Cortex of kidney (tissue), 1 donor: ENCODE results near the gene SVOPL.

Experiments
- DNase-seq: peaks from one replicate; lab custom pipeline; 2025; lab: John Stamatoyannopoulos, UW

SVOPL gene

DNA sequence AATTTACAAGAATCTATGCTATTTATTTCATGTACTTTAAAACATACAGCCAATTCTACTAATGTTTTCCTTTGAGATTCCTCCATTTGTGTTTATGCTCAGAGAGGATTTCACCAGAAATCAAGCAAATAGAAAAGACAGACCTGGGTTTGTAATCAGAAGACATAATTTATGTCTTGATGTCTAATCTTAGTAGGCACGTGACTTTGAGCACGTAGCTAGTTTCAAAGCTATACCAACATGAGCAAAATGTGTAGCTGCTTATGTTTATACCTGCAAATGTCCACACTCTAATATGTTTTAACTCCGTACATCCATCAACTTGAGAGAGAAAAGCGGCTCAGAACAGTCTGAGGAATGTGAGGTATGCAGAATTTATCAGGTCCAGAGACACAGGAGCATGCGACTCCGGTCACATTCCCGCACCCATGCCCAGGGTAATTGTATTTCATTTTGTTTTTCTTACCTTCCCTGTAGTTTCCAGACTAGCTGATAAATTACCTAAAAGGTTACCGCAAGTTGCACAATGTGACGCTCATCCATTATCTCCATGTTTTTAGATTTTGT lies 40.0 kb downstream of the SVOPL start:
- DNase-seq = no peak

DNA sequence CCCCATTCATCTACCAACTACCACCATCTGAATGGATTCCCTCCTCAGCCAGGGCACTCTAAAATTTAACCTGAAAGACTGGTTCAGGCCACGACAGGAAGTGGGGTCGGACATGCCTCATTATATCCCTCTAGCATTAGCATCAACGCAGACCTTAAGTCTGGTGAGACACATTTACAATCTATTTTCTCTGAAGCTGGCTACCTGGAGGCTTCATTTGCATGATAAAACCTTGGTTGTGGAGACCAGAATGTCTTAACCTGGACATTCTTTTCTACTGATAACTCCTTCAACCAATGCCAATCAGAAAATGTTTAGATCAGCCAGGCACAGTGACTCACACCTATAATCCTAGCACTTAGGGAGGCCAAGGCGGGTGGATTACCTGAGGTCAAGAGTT lies 42.3 kb downstream of the SVOPL start:
- no peak for DNase-seq

- no peak for DNase-seq
Observed at GRCh38 chr7:138657854-138658386, 43.2 kb downstream of the SVOPL start.

GRCh38 chr7:138656952-138657351 lies 44.2 kb downstream of the SVOPL start:
- no peak for DNase-seq

- DNase-seq = no peak
Observed at GRCh38 chr7:138654616-138655015, 46.5 kb downstream of the SVOPL start.

DNA sequence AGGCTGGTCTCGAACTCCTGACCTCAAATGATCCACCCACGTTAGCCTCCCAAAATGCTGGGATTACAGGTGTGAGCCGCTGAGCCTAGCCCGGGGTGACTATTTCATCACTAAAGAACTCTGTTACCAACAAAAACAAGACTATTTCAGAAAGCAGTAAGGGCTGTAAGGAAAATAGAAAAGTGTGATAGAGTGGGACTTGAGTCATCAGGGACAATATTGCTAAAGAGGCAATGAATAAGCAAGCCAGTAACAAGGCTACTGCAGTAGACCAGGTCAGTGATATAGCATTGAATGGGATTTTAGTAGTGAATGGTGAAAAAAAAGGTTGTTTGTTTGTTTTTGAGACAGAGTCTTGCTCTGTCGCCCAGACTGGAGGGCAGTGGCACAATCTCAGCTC lies 51.7 kb downstream of the SVOPL start:
- no peak for DNase-seq

- no peak for DNase-seq
Observed at GRCh38 chr7:138645284-138645683, 55.9 kb downstream of the SVOPL start.

- DNase-seq = no peak
Observed at GRCh38 chr7:138632826-138633602, 68.1 kb downstream of the SVOPL start.

DNA sequence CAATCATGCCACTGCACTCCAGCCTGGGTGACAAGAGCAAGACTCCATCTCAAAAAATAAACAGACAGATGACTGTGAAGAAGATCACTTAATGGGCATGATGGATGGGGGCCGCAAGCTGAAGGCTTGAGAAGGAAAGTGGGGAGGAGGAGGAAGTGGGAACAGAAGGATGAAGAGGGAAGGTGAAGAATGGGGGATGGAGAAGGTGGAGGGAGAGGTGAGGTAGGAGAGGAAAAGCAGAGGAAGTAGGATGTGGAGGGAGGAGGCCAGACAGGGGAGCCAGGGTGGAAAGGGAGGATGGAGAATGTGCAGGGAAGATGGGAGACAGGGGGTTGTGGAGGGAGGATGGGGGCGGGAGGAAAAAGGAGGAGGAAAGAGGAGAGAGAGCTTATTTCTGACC lies 68.8 kb downstream of the SVOPL start:
- DNase-seq = no peak

DNA sequence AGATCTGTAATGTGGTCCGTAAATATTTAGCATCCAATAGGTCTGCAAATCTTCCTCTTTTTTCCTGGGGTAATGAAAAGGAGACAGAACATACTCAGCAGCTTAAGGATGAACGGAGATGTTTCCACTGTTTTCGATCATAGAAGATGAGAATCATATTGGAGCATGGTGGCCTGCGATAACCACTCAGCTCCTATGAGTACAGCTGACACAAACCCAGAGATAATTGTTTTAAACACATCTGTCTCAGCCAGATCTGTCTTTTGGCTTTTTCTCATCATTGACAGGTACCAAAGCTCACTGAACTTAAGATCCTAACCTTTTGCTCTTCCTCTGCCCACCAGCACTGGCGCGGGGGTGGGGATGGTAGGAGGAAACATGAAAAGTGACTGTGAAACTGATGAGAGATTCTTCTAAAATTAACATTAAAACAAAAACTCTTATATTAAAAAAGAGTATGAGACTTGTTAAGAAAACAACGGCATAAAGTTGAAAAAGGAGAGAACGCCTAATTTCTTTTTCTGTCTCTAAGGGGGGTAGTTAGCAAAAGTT lies 71.0 kb downstream of the SVOPL start:
- DNase-seq = no peak

DNA sequence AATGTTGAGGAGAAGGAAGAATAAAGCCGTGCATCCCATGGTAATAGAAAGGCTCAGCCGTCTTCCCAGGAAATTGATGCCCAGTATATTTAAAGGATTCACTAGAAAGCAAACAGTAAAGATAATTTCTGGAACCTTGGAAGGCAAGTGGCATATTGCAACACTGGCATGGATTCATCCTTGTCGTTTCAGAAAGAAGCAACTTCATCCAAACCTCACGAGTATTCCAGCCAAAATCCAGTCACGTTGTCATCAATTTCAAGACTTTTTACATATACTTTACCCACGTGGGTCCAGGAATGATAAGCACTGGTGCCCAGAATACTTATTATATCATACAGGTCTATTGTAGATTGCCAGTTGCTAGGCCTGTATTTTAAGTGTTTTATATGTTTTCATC lies 73.8 kb downstream of the SVOPL start:
- DNase-seq = no peak

GRCh38 chr7:138626846-138627245 lies 74.3 kb downstream of the SVOPL start:
- DNase-seq = no peak

DNA sequence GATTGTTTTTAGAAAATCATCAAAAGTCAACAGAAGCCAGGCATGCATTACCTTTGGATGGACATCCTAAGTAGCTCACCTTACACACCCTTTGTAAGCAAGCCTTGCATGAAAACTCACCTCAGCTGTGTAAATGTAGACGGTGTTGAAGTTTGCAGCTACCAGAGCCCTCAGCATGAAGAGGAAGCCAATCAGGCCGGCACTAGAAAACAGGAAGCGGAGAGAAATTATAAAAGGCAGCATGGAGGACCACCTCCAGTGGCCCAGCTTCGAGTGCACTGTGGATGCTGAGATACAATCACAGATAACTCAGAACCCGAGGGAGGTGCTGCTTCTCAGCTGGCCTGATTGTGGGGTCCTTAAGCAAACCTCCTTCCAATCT lies 75.3 kb downstream of the SVOPL start:
- no peak for DNase-seq

DNA sequence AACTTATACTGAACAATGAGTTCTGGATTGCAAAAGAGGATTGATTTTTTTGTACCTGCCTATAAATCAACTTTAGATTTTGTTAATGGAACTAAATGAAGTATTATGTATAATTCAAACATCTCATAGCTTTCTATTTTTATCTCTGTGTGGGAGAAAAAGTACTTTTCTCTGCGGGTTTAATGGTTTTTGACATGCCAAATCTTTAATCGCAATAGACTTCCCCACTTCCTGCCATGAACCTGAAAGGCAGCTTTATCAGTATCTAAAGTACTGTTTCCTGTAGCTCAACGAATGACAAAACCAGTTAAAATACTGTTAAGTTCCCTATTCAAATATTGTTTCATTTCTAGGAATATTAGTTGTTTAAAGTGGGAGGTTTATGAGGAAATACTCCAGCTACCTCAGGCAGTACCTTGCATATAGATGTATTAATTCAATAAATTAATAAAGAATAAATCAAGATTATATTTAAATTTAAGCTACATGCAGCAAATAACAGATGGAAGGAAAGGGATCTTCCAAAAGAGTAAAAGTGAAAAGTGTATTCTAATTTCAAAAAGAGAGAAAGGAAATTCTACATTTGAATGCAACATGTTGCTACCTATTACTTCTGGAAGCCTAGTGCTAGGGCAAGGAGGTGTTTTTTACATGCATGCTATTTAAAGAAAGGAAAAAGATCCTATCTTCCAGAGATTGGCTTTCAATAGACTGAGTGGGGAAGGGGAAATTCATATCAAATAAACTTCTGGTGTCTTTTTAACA lies 75.9 kb downstream of the SVOPL start:
- no peak for DNase-seq

GRCh38 chr7:138622841-138623240 lies 78.3 kb downstream of the SVOPL start:
- DNase-seq = no peak

DNA sequence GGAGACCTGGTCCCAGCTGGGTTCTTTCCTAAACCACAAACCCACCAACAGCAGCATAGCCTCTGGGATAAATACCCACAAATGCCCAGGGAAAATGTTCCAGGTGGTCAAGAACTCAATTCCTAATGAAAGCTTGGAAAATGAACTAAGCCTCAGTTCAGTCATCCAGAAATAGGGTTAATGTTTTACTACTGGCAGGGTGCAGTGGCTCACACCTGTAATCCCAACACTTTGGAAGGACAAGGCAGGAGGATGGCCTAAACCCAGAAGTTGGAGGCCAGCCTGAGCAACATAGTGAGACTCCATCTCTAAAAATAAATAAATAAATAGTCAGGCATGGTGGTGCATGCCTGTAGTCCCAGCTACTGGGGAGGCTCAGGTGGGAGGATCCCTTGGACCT lies 82.2 kb downstream of the SVOPL start:
- DNase-seq = no peak

DNA sequence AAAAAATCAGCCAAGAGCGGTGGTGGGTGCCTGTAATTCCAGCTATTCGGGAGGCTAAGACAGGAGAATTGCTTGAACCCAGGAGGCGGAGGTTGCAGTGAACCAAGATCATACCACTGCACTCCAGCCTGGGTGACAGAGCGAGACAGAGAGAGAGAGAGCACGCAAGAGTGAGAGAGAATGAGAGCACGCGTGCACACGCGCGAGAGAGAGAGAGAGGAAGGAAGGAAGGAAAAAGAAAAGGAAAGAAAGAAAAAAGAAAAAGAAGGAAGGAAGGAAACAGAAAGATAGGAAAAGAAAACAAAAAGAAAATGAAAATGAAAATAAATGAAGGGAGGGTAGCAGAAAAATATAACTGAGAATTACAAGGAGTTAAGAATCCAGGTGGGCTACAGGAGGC lies 82.7 kb downstream of the SVOPL start:
- no peak for DNase-seq

DNA sequence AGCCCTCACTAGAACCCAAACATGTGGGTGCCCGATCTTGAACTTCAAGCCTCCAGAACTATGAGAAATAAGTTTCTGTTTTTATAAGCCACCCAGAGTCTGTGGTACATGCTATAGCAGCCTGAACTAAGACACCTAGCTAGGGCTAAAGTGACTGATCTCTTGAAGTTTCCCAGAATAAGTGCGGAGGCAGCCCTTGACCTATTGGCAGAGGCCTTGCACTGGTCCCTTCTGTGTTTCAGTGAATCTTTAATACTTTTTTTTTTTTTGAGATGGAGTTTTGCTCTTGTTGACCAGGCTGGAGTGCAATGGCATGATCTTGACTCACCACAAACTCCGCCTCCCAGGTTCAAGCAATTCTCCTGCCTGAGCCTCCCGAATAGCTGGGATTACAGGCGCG lies 85.1 kb downstream of the SVOPL start:
- no peak for DNase-seq

DNA sequence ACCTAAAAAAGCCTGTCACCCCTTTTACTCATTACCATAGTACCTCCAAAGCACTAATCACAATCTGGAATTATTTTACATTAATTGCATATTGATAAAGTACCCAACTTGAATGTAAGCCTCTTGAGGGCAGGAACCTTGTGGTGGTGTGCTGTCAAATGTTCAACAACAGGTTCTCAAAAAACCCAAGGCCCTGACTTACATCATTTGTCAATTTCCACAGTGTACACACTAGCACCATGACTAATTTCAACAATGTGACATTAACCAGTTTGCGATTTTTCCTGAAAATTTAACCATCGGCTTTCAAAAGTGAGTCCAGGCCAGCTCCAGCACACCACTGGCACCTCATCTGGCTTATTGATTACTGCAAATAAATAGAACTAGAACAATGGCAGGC lies 87.5 kb downstream of the SVOPL start:
- no peak for DNase-seq

DNA sequence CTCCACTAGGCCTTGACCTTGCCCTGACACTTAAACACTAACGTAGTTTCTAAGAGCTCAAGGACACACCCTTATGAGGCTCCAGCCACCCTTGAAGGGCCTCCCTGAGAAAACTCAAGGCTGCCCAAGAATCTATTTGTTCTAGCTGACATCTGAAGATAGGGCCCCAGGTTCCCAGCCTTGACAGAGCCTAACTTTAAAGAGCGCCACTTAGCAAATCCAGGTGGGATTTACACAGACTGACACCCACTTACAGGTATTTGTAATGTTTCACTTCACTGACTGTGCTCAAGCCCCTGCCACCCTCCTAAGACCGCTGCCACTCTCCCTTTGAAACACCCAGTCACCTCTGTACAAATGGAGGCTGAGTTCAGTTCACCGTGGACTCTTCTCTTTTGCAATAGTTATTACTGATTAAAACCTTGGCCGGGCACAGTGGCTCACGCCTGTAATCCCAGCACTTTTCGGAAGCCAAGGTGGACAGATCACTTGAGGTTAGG lies 90.4 kb downstream of the SVOPL start:
- no peak for DNase-seq

GRCh38 chr7:138608275-138608674 lies 92.9 kb downstream of the SVOPL start:
- DNase-seq = no peak
